Adrenal gland (tissue), 5 donors: ENCODE measurements around the gene PNMA5.

Experiments
- CTCF ChIP-seq, 6 experiments: fragments of 450-650 bp in 4 of 6; fragments of 200-600 bp in 2 of 6; sonication (generic) in 1 of 6; IDR thresholded peaks; 1 replicate in 5 of 6; 2 replicates in 1 of 6; pipeline versions ENCODE4 v1.5.1 to v1.8.0; 2016 to 2021; ENCODE audit warnings: antibody characterized with exemption in 6 of 6, mild to moderate bottlenecking in 2 of 6, moderate library complexity in 1 of 6
- POLR2A ChIP-seq, 2 donors: fragments of 450-650 bp; IDR thresholded peaks; one replicate each; pipeline ENCODE4 v1.6.1; 2017; ENCODE audit warnings: antibody characterized with exemption in 2 of 2, mild to moderate bottlenecking in 2 of 2, moderate library complexity in 1 of 2
- donor health status: DM: no; HTN: no; CAD: no.

GRCh38 chrX:153029162-153029561, 35.2 kb upstream of the PNMA5 start:
- TF ChIP-seq CTCF (IDR thresholded peaks at IDR 0.05): no peak
- TF ChIP-seq POLR2A (IDR thresholded peaks at IDR 0.05): no peak
